K562 (cell line): Measurements from ENCODE around the gene CHRNB1. TPM values are rescaled to one million over a fixed set of nuclear protein-coding genes. Genes with fewer than 3 reads are reported as not detected.

Source experiments
- AFF1 ChIP-seq, 2 experiments: fragments of 450-650 bp; IDR thresholded peaks; 2 replicates each; pipeline ENCODE4 v1.6.1; 2018; ENCODE audit warnings: mild to moderate bottlenecking in 2 of 2, low read depth in 1 of 2; ENCODE audit not compliant: partially characterized antibody in 2 of 2
- CSDE1 ChIP-seq, 2 experiments: fragments of 450-650 bp; IDR thresholded peaks; 2 replicates each; pipeline ENCODE4 v1.6.1; 2016; ENCODE audit warnings: mild to moderate bottlenecking in 1 of 2
- E2F1 ChIP-seq: sonication (generic); formaldehyde crosslinking; IDR thresholded peaks from 2 replicates; pipeline ENCODE4 v1.8.1; 2023; ENCODE audit warnings: mild to moderate bottlenecking, missing genetic modification reagents, moderate library complexity
- ELF4 ChIP-seq: fragments of 450-650 bp; formaldehyde crosslinking; IDR thresholded peaks from 2 replicates; pipeline ENCODE4 v1.4.0; 2022; ENCODE audit warnings: missing genetic modification characterization
- ETV6 ChIP-seq, 3 experiments: fragments of 150-350 bp in 1 of 3; sonication (generic) in 1 of 3; formaldehyde crosslinking in 1 of 3; IDR thresholded peaks; 2 replicates each; pipeline versions ENCODE4 v1.6.1 to v1.8.0; 2014 to 2022; ENCODE audit warnings: borderline replicate concordance in 2 of 3, low read depth in 2 of 3, antibody characterized with exemption in 1 of 3, low read length in 1 of 3, mild to moderate bottlenecking in 1 of 3, missing genetic modification reagents in 1 of 3
- GABPA ChIP-seq: fragments of 200-800 bp; sonication (Bioruptor generic); conservative IDR thresholded peaks from 2 replicates; pipeline ENCODE4 v1.6.1; 2016; ENCODE audit warnings: low read depth, missing genetic modification characterization, missing compliant biosample characterization
- MCM7 ChIP-seq, 2 experiments: fragments of 450-650 bp; IDR thresholded peaks; 2 replicates each; pipeline ENCODE4 v1.6.1; 2016 to 2018
- MTA2 ChIP-seq: fragments of 450-650 bp; IDR thresholded peaks from 2 replicates; pipeline ENCODE4 v1.6.1; 2016; ENCODE audit warnings: low read depth
- NFYB ChIP-seq: IDR thresholded peaks from 2 replicates; pipeline ENCODE4 v1.6.1; 2011; ENCODE audit warnings: mild to moderate bottlenecking, moderate library complexity; ENCODE audit not compliant: insufficient read length; ENCODE audit errors: extremely low read depth
- PHB2 ChIP-seq: fragments of 450-650 bp; IDR thresholded peaks from 2 replicates; pipeline ENCODE4 v1.6.1; 2017; ENCODE audit warnings: low read depth
- RBFOX2 ChIP-seq: fragments of 200-400 bp; formaldehyde crosslinking; IDR thresholded peaks from 2 replicates; pipeline ENCODE4 v1.6.1; 2017; ENCODE audit warnings: low read depth, mild to moderate bottlenecking, low read length, moderate library complexity
- RBM17 ChIP-seq: fragments of 200-400 bp; formaldehyde crosslinking; IDR thresholded peaks from 2 replicates; pipeline ENCODE4 v1.6.1; 2017; ENCODE audit warnings: low read depth, mild to moderate bottlenecking, low read length, borderline replicate concordance
- ZBTB33 ChIP-seq: sonication (generic); formaldehyde crosslinking; IDR thresholded peaks from 2 replicates; pipeline ENCODE4 v1.8.1; 2023; ENCODE audit warnings: mild to moderate bottlenecking, missing genetic modification reagents
- ZNF76 ChIP-seq: fragments of 250-450 bp; sonication (Bioruptor Pico); IDR thresholded peaks from 2 replicates; pipeline ENCODE4 v1.4.0; 2020; ENCODE audit warnings: mild to moderate bottlenecking, moderate library complexity, borderline replicate concordance
- polyA plus RNA-seq, 8 experiments: library from polyadenylated mRNA; depleted of rRNA in 4 of 8; stranded (reverse) in 5 of 8; unstranded in 3 of 8; fragments of >200 nt; fragmentation: Nextera tagmentation in 2 of 8; fragmentation: Illumina TruSeq in 1 of 8; extraction: Ambion mirVana in 2 of 8; extraction: Trizol in 1 of 8; gene quantifications; 2 replicates each; pipeline versions ENCODE4 v1.2.1 to v1.2.3, GENCODE V29; 2011 to 2014; ENCODE audit warnings: inconsistent platforms in 1 of 8, missing spikeins in 1 of 8
- total RNA-seq, 7 experiments: library from RNA; depleted of rRNA in 6 of 7; stranded (reverse); fragments of >200 nt in 6 of 7; fragmentation: Illumina TruSeq in 2 of 7; extraction: Trizol in 2 of 7; gene quantifications; 2 replicates each; pipeline versions ENCODE4 v1.2.1 to v1.2.3, GENCODE V29; 2011 to 2021; ENCODE audit warnings: low replicate concordance in 1 of 7
- TF ChIP-seq, protein P1 (sequence below): fragments of 450-650 bp; IDR thresholded peaks from 2 replicates; pipeline ENCODE4 v1.6.1; 2014; ENCODE audit warnings: low read depth, mild to moderate bottlenecking, moderate library complexity, borderline replicate concordance

CHRNB1 gene
- total and polyA plus RNA-seq, 9 of the 15 experiments (the other 6 are each of a cell fraction or from before 2014, with no cell fraction given): 4.7 to 12.3 (median 6.8) TPM

DNA sequence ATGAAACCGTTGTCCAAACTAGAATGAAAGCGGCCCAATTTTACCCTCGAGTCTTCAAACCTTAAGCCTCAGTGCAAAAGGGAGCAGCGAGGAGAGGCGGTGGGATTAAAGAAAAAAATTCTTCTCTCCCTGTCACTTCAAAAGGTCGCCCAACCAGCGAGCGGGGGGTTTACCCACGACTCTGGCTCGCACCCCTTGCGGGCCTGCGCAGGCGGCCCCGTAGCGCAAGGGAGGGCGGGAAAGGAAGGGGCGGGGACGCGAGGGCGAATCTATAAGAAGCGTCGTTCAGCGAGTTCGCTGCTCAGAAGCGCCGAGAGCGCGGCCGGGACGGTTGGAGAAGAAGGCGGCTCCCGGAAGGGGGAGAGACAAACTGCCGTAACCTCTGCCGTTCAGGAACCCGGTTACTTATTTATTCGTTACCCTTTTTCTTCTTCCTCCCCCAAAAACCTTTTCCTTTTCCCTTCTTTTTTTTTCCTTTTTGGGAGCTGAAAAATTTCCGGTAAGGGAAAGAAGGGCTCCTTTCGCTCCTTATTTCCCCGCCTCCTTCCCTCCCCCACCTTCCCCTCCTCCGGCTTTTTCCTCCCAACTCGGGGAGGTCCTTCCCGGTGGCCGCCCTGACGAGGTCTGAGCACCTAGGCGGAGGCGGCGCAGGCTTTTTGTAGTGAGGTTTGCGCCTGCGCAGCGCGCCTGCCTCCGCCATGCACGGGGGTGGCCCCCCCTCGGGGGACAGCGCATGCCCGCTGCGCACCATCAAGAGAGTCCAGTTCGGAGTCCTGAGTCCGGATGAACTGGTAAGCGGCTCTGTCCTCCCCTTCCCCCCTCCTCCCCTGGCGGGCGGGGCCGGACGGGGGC lies 39.4 kb downstream of the CHRNB1 start, which contains the start of gene POLR2A (continued):
- TF ChIP-seq ZNF76 (CRISPR knock-in tag) (no peak), GABPA (tag) (peak; percentile 65), CSDE1 (IDR thresholded peaks at IDR 0.05) (peak in 1 of 2 experiments; percentile 92; a peak in 2 of 4 replicates), MCM7 (IDR thresholded peaks at IDR 0.05) (no peak; a peak in 1 of 4 replicates), MTA2 (no peak; the same call in 1 of the 2 replicates), E2F1 (CRISPR knock-in tag) (peak; percentile 90), NFYB (no peak), ELF4 (CRISPR knock-in tag) (peak; percentile 83), ETV6 (IDR thresholded peaks at IDR 0.05; ENCODE audit: borderline replicate concordance in 1 of 2, low read depth in 2 of 2, low read length in 1 of 2) (no peak), ETV6 (CRISPR knock-in tag; IDR thresholded peaks at IDR 0.05; ENCODE audit: borderline replicate concordance) (no peak), ZBTB33 (no peak; the same call in 1 of the 2 replicates), RBFOX2 (peak; percentile 99), RBM17 (no peak), AFF1 (IDR thresholded peaks at IDR 0.05; ENCODE audit: low read depth in 1 of 2, partially characterized antibody in 2 of 2) (peak; percentile 70 to 88), PHB2 (no peak)
- TF ChIP-seq, protein P1, sequence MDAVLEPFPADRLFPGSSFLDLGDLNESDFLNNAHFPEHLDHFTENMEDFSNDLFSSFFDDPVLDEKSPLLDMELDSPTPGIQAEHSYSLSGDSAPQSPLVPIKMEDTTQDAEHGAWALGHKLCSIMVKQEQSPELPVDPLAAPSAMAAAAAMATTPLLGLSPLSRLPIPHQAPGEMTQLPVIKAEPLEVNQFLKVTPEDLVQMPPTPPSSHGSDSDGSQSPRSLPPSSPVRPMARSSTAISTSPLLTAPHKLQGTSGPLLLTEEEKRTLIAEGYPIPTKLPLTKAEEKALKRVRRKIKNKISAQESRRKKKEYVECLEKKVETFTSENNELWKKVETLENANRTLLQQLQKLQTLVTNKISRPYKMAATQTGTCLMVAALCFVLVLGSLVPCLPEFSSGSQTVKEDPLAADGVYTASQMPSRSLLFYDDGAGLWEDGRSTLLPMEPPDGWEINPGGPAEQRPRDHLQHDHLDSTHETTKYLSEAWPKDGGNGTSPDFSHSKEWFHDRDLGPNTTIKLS: no peak
